ENCODE data around the gene PTPRM. TPM values are rescaled to one million over a fixed set of nuclear protein-coding genes. Genes with fewer than 3 reads are reported as not detected.

Gene PTPRM
- total RNA-seq, 2 experiments from 2014 or later = 2.1 to 3.0 TPM

DNA sequence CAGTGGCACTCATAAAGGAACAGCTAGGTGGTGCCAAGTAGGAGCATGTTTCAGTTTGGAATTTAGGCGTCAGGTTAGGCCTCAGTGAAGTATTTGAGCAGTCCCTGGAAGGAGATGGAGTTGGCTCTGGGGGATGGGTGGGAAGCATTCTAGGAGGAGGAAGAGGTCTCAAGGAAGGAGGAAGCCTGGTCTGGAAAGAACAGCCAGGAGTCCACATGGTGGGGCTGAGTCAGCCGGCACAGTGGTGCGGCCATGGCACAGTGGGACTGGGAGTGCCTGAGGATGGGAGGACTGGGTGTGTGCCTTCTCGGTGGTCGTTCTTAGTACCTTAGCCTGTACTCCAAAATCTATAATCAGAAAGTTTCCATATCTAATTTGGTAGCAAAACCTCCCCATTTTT is 373.3 kb downstream of the PTPRM start:
- CTCF ChIA-PET = no interaction called here
- intact Hi-C loops (cut with micrococcal nuclease) = no loop called here
- H3K4me3 Mint-ChIP-seq = no peak overlapping the region
- POLR2A ChIA-PET = no interaction called here
- H3K36me3 Mint-ChIP-seq (ENCODE audit: low read depth) = no peaks in the 10 kb centered on the region
- no peak for ATAC-seq
- no peak for DNase-seq
- H3K27me3 Mint-ChIP-seq = no peaks in the 10 kb centered on the region
- no peaks in the 10 kb centered on the region for H3K4me1 Mint-ChIP-seq (ENCODE audit: low read depth)
- H3K9me3 Mint-ChIP-seq = no peaks in the 10 kb centered on the region
- TF ChIP-seq, protein P1, sequence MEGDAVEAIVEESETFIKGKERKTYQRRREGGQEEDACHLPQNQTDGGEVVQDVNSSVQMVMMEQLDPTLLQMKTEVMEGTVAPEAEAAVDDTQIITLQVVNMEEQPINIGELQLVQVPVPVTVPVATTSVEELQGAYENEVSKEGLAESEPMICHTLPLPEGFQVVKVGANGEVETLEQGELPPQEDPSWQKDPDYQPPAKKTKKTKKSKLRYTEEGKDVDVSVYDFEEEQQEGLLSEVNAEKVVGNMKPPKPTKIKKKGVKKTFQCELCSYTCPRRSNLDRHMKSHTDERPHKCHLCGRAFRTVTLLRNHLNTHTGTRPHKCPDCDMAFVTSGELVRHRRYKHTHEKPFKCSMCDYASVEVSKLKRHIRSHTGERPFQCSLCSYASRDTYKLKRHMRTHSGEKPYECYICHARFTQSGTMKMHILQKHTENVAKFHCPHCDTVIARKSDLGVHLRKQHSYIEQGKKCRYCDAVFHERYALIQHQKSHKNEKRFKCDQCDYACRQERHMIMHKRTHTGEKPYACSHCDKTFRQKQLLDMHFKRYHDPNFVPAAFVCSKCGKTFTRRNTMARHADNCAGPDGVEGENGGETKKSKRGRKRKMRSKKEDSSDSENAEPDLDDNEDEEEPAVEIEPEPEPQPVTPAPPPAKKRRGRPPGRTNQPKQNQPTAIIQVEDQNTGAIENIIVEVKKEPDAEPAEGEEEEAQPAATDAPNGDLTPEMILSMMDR (IDR thresholded peaks at IDR 0.05) = no peak
- H3K27ac Mint-ChIP-seq = no peak overlapping the region

DNA sequence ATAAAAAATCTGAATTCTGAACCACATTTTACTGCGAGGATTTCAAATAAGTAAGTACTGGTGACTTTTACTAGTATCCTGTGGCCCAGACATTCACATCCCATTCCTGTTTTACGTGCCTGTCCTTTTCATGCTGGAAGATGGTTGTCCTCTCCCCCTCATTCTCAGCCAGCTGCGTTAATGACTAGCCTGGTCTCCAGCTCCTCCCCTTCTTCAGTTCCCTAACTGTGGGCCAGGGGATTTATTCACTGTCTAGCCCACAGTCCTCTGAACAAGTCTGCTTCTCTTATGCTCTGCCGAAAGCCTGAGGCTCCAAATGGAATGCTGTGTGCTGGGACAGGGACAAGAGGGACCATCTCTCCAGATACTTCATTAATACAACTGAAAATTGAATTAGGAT is 373.9 kb downstream of the PTPRM start:
- Mint-ChIP-seq H3K27ac (no peak overlapping the region), H3K36me3 (ENCODE audit: low read depth) (no peaks in the 10 kb centered on the region), H3K27me3 (no peaks in the 10 kb centered on the region), H3K4me3 (no peak overlapping the region), H3K9me3 (no peaks in the 10 kb centered on the region), H3K4me1 (ENCODE audit: low read depth) (no peaks in the 10 kb centered on the region)
- TF ChIP-seq, protein P1 (IDR thresholded peaks at IDR 0.05) = no peak
- ChIA-PET CTCF (no interaction called here), POLR2A (no interaction called here)
- DNase-seq (no peak), ATAC-seq (no peak)
- intact Hi-C loops (cut with micrococcal nuclease) = no loop called here

DNA sequence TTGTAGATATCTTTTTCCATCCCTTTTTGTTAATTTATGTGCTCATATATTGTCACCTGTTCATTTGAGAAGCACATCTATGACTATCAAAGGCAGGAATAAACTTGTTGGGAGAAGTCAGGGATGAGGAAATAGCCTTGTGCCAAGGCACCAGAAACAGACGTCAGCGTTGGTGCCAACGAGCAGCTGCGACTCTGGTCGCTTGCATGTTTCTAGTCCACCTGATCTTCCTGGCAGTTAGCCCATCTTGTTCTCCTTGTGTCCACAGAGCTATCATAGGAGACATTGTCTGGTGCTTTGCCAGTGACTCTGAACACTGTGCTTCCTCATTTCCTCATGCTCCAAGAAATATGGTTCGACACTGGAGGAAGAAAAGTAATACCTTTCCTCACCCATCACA is 374.4 kb downstream of the PTPRM start:
- Mint-ChIP-seq H3K27ac (no peak overlapping the region), H3K36me3 (ENCODE audit: low read depth) (no peaks in the 10 kb centered on the region), H3K27me3 (no peaks in the 10 kb centered on the region), H3K4me1 (ENCODE audit: low read depth) (no peaks in the 10 kb centered on the region), H3K9me3 (no peaks in the 10 kb centered on the region), H3K4me3 (no peak overlapping the region)
- no peak for DNase-seq
- ChIA-PET POLR2A (no interaction called here), CTCF (no interaction called here)
- intact Hi-C loops (cut with micrococcal nuclease) = no loop called here
- ATAC-seq = no peak
- TF ChIP-seq, protein P1 (IDR thresholded peaks at IDR 0.05) = no peak

DNA sequence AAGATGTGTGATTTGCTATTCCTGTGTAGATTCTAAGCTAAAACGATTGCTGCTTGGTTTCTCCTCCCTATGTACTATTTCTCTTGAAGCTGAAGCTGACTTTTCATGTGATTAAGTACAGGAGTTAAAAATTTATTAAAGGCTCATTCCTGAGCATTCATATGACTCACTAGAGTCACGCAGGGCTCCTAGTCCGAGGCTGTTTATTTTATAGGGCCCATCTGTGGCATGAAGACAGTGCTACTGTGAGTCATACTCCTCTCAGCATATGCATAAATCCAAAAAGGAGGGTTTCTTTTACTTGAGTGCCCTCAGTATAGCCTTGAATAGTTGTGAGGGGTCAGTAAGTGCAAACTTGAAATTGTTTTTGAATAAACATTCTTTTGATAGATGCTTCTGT is 378.8 kb downstream of the PTPRM start:
- POLR2A ChIA-PET = no interaction called here
- Mint-ChIP-seq H3K9me3 (no peaks in the 10 kb centered on the region), H3K27ac (no peak overlapping the region), H3K4me1 (ENCODE audit: low read depth) (no peaks in the 10 kb centered on the region), H3K27me3 (no peaks in the 10 kb centered on the region), H3K4me3 (no peak overlapping the region), H3K36me3 (ENCODE audit: low read depth) (no peaks in the 10 kb centered on the region)
- TF ChIP-seq, protein P1 (IDR thresholded peaks at IDR 0.05) = no peak
- DNase-seq (no peak), ATAC-seq (no peak)
- CTCF ChIA-PET = no interaction called here
- intact Hi-C loops (cut with micrococcal nuclease) = no loop called here

DNA sequence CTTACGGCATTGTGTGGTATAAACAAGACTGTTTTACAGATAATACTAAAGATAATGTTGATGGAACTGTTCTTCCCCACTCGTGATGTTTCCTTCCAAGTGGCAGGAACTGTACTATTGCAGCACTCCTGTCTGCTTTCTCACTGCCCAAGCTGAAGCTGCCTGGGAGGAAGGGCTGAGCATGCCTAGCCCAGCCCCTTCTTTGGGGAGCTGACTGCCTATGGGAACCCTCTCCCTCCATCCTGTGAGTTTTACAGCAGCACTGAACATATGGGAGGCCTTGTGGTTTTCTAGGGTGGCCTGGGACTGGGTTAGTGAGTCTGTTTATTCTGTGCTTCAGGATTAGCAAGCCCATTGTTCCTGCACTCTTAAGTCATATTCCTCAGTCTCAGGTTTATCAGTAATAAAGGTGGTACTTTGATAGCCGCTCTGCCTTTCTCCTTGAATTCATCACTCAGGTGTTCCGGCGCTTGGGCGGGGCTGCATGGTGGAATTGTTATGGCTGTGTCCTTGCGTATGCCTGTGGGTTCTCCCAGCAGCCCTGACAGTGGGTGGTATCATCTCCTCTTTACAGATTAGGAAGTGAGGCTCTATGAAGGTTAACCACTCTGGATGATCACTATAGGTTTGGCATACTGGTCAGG is 379.7 kb downstream of the PTPRM start:
- ChIA-PET CTCF (interaction anchor here (0.9 kb wide), 1 partner anchor 44 kb away, joined by 3 read pairs; no protein-coding TSS in a partner anchor), POLR2A (no interaction called here)
- intact Hi-C loops (cut with micrococcal nuclease) = no loop called here
- Mint-ChIP-seq H3K4me3 (no peak overlapping the region), H3K4me1 (ENCODE audit: low read depth) (no peaks in the 10 kb centered on the region), H3K9me3 (no peaks in the 10 kb centered on the region), H3K27me3 (no peaks in the 10 kb centered on the region), H3K27ac (no peak overlapping the region), H3K36me3 (ENCODE audit: low read depth) (no peaks in the 10 kb centered on the region)
- TF ChIP-seq, protein P1 (IDR thresholded peaks at IDR 0.05) = no peak
- no peak for ATAC-seq
- no peak for DNase-seq

Data from activated CD8-positive, alpha-beta T cell treated with anti-CD3 and anti-CD28 coated beads for 36 hours (primary cell).